ENCODE data around the gene PLA2R1.

Gene PLA2R1

DNA sequence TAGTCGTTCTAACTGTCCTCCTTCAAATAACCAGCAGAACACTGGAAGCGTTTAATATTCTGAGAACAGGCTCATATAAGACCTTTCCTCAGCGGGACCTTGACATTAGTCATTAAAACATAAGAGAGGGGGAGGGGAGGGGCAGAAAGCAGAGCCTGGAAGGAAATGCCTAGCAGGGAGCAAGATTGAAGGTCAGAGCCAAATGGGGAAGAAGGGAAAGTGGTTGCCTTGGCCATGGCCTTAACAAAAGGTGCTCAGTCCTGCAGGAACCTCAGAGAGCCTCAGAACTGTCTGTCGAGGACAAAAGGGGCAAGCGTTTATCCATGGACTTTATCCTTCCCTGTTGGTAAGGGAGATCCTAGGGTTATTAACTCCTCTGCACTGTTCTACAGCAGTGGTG, 856 bp upstream of the PLA2R1 start:
- TF ChIP-seq EZH2 (IDR thresholded peaks at IDR 0.05; ENCODE audit: borderline replicate concordance, low read length) = no peak
- TF ChIP-seq, protein P1, sequence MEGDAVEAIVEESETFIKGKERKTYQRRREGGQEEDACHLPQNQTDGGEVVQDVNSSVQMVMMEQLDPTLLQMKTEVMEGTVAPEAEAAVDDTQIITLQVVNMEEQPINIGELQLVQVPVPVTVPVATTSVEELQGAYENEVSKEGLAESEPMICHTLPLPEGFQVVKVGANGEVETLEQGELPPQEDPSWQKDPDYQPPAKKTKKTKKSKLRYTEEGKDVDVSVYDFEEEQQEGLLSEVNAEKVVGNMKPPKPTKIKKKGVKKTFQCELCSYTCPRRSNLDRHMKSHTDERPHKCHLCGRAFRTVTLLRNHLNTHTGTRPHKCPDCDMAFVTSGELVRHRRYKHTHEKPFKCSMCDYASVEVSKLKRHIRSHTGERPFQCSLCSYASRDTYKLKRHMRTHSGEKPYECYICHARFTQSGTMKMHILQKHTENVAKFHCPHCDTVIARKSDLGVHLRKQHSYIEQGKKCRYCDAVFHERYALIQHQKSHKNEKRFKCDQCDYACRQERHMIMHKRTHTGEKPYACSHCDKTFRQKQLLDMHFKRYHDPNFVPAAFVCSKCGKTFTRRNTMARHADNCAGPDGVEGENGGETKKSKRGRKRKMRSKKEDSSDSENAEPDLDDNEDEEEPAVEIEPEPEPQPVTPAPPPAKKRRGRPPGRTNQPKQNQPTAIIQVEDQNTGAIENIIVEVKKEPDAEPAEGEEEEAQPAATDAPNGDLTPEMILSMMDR (IDR thresholded peaks at IDR 0.05; ENCODE audit: low read length) = no peak
- Histone ChIP-seq H3K27me3 (ENCODE audit: insufficient read depth, low read length) (no peaks in the 10 kb centered on the region), H3K79me2 (ENCODE audit: insufficient read depth, low read length) (no peaks in the 10 kb centered on the region), H3K36me3 (ENCODE audit: insufficient read depth, low read length) (no peaks in the 10 kb centered on the region), H4K20me1 (ENCODE audit: insufficient read depth, low read length) (no peaks in the 10 kb centered on the region), H2AFZ (ENCODE audit: low read length) (no peak overlapping the region), H3K4me2 (ENCODE audit: low read length) (no peak overlapping the region), H3K9ac (ENCODE audit: low read length) (no peak overlapping the region), H3F3A (ENCODE audit: insufficient read depth, low read length) (no peaks in the 10 kb centered on the region), H3K4me1 (ENCODE audit: insufficient read depth, low read length, severe bottlenecking) (no peaks in the 10 kb centered on the region), H3K9me3 (ENCODE audit: low read length) (no peaks in the 10 kb centered on the region), H3K9me2 (ENCODE audit: low read depth, low read length) (no peaks in the 10 kb centered on the region), H3K27ac (ENCODE audit: low read depth, low read length, poor library complexity, severe bottlenecking) (no peak overlapping the region), H3K4me3 (ENCODE audit: low read depth, low read length, poor library complexity, severe bottlenecking) (no peak overlapping the region)

- H3K9me3 ChIP-seq (ENCODE audit: low read length) = no peaks in the 10 kb centered on the region
- no peaks in the 10 kb centered on the region for H3F3A ChIP-seq (ENCODE audit: insufficient read depth, low read length)
- H3K9me2 ChIP-seq (ENCODE audit: low read depth, low read length) = no peaks in the 10 kb centered on the region
- H3K4me2 ChIP-seq (ENCODE audit: low read length) = no peak overlapping the region
- H3K4me3 ChIP-seq (ENCODE audit: low read depth, low read length, poor library complexity, severe bottlenecking) = no peak overlapping the region
- H3K36me3 ChIP-seq (ENCODE audit: insufficient read depth, low read length) = no peaks in the 10 kb centered on the region
- no peak for TF ChIP-seq EZH2 (IDR thresholded peaks at IDR 0.05; ENCODE audit: borderline replicate concordance, low read length)
- H3K27ac ChIP-seq (ENCODE audit: low read depth, low read length, poor library complexity, severe bottlenecking) = no peak overlapping the region
- H3K79me2 ChIP-seq (ENCODE audit: insufficient read depth, low read length) = no peaks in the 10 kb centered on the region
- H3K27me3 ChIP-seq (ENCODE audit: insufficient read depth, low read length) = no peaks in the 10 kb centered on the region
- no peaks in the 10 kb centered on the region for H4K20me1 ChIP-seq (ENCODE audit: insufficient read depth, low read length)
- H3K4me1 ChIP-seq (ENCODE audit: insufficient read depth, low read length, severe bottlenecking) = no peaks in the 10 kb centered on the region
- H2AFZ ChIP-seq (ENCODE audit: low read length) = no peak overlapping the region
- H3K9ac ChIP-seq (ENCODE audit: low read length) = no peak overlapping the region
These were observed 497 bp downstream of the PLA2R1 start for GRCh38 chr2:160061944-160062291.

DNA sequence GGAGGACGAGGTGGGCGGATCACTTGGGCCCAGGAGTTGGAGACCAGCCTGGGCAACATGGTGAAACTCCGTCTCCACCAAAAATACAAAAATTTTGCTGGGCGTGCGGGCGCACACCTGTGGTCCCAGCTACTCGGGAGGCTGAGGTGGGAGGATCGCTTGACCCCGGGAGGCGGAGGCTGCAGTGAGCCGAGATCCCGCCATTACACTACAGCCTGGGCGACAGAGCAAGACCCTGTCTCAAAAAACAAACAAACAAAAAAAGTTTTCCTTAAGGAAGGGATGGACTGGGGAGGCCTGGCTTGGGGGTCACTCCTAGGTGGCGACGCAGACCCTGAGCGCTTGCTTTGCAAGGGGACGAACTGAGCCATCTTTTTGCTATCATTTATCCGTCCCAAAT, 882 bp downstream of the PLA2R1 start:
- Histone ChIP-seq H3K27ac (ENCODE audit: low read depth, low read length, poor library complexity, severe bottlenecking) (no peak overlapping the region), H3K27me3 (ENCODE audit: insufficient read depth, low read length) (no peaks in the 10 kb centered on the region), H2AFZ (ENCODE audit: low read length) (no peak overlapping the region), H3K36me3 (ENCODE audit: insufficient read depth, low read length) (no peaks in the 10 kb centered on the region), H3K79me2 (ENCODE audit: insufficient read depth, low read length) (no peaks in the 10 kb centered on the region), H3F3A (ENCODE audit: insufficient read depth, low read length) (no peaks in the 10 kb centered on the region), H3K9me2 (ENCODE audit: low read depth, low read length) (no peaks in the 10 kb centered on the region), H3K4me2 (ENCODE audit: low read length) (no peak overlapping the region), H3K4me1 (ENCODE audit: insufficient read depth, low read length, severe bottlenecking) (no peaks in the 10 kb centered on the region), H3K4me3 (ENCODE audit: low read depth, low read length, poor library complexity, severe bottlenecking) (no peak overlapping the region), H3K9me3 (ENCODE audit: low read length) (no peaks in the 10 kb centered on the region), H4K20me1 (ENCODE audit: insufficient read depth, low read length) (no peaks in the 10 kb centered on the region), H3K9ac (ENCODE audit: low read length) (no peak overlapping the region)
- no peak for TF ChIP-seq EZH2 (IDR thresholded peaks at IDR 0.05; ENCODE audit: borderline replicate concordance, low read length)
- TF ChIP-seq, protein P1 (IDR thresholded peaks at IDR 0.05; ENCODE audit: low read length) = no peak

DNA sequence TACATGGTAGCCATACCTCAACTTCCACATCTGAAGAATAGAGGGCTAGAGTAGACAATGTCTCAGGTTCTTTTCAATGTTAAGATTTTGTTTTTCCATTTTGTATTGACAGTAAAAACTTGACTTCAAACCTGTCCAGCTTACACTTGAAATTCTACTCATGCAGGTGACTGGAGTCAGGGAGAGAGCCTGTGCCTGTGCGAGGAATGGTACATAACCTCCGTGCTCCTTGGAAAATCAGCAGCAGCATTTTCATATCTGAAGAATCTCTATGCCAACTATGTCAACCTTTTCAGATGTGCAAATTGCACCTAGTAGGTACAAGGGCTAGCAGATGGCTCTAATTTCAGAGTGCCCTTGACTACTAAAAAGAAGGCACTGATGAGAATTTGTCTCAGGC, 2.1 kb downstream of the PLA2R1 start:
- Histone ChIP-seq H2AFZ (ENCODE audit: low read length) (no peak overlapping the region), H3K9me3 (ENCODE audit: low read length) (no peaks in the 10 kb centered on the region), H3K4me2 (ENCODE audit: low read length) (no peak overlapping the region), H3K9ac (ENCODE audit: low read length) (no peak overlapping the region), H3K27ac (ENCODE audit: low read depth, low read length, poor library complexity, severe bottlenecking) (no peak overlapping the region), H3K9me2 (ENCODE audit: low read depth, low read length) (no peaks in the 10 kb centered on the region), H3K36me3 (ENCODE audit: insufficient read depth, low read length) (no peaks in the 10 kb centered on the region), H3K27me3 (ENCODE audit: insufficient read depth, low read length) (no peaks in the 10 kb centered on the region), H3K79me2 (ENCODE audit: insufficient read depth, low read length) (no peaks in the 10 kb centered on the region), H3F3A (ENCODE audit: insufficient read depth, low read length) (no peaks in the 10 kb centered on the region), H3K4me1 (ENCODE audit: insufficient read depth, low read length, severe bottlenecking) (no peaks in the 10 kb centered on the region), H4K20me1 (ENCODE audit: insufficient read depth, low read length) (no peaks in the 10 kb centered on the region), H3K4me3 (ENCODE audit: low read depth, low read length, poor library complexity, severe bottlenecking) (no peak overlapping the region)
- no peak for TF ChIP-seq EZH2 (IDR thresholded peaks at IDR 0.05; ENCODE audit: borderline replicate concordance, low read length)
- TF ChIP-seq, protein P1 (IDR thresholded peaks at IDR 0.05; ENCODE audit: low read length) = no peak
